ENCODE measurements around the gene CAMK1G. TPM values are rescaled to one million over a fixed set of nuclear protein-coding genes. Genes with fewer than 3 reads are reported as not detected.

CAMK1G gene
- total RNA-seq, 1 experiment from 2014 or later = not detected

GRCh38 chr1:209651138-209651587 is 67.6 kb downstream of the CAMK1G start:
- intact Hi-C loops (cut with micrococcal nuclease; ENCODE audit: unreplicated experiment) = loop anchor here (1.0 to 10.0 kb wide), 3 partner anchors 42 to 256 kb away; no protein-coding TSS in a partner anchor
- Histone ChIP-seq H3K4me1 (peaks cover 70% of the 10 kb centered on the region), H3K9me3 (no peaks in the 10 kb centered on the region), H3K36me3 (ENCODE audit: control insufficient read depth, insufficient read depth, low read length) (peaks cover 7% of the 10 kb centered on the region), H3K27me3 (replicated peaks; ENCODE audit: control insufficient read depth, insufficient read depth, low read length) (no peaks in the 10 kb centered on the region), H3K4me3 (ENCODE audit: low read depth, low read length) (peak overlapping the region; percentile 57)
- POLR2A ChIA-PET = interaction anchor here (0.6 kb wide), 1 partner anchor 25 kb away, joined by 3 read pairs; no protein-coding TSS in a partner anchor
- Mint-ChIP-seq H3K4me3 (ENCODE audit: unreplicated experiment) (peak overlapping the region; percentile 96), H3K36me3 (ENCODE audit: insufficient read depth, unreplicated experiment) (peaks cover 51% of the 10 kb centered on the region), H3K9me3 (ENCODE audit: unreplicated experiment) (no peaks in the 10 kb centered on the region), H3K27me3 (ENCODE audit: insufficient read depth, unreplicated experiment) (no peaks in the 10 kb centered on the region), H3K4me1 (ENCODE audit: low read depth, unreplicated experiment) (peaks cover 56% of the 10 kb centered on the region), H3K27ac (ENCODE audit: unreplicated experiment) (peak overlapping the region; percentile 88)
- peak; percentile 68 to 75 for DNase-seq
- CTCF ChIA-PET = interaction anchor here (4.0 kb wide), 1 partner anchor 23 kb away, joined by 34 read pairs; the partner anchor contains the start of gene G0S2
- no peak for TF ChIP-seq CTCF (IDR thresholded peaks at IDR 0.05; ENCODE audit: insufficient read depth in 1 of 2, low read depth in 1 of 2, low read length in 1 of 2, severe bottlenecking in 1 of 2, unreplicated experiment in 1 of 2)
- no TSS peak for BruUV-seq (replicated peaks)

- peak within 1 kb of the TSS; percentile 96 for H3K4me3 Mint-ChIP-seq (ENCODE audit: unreplicated experiment)
- intact Hi-C loops (cut with micrococcal nuclease; ENCODE audit: unreplicated experiment) = loop anchor here (10.0 kb wide), 2 partner anchors 227 to 257 kb away; no protein-coding TSS in a partner anchor
These were observed 68.7 kb downstream of the CAMK1G start, which contains the start of gene LAMB3 for GRCh38 chr1:209652121-209652735. TSS of gene LAMB3 (minus strand) at chr1:209652425. CDS start at chr1:209650944, 1,481 bp downstream.

More at GRCh38 chr1:209652121-209652735, 68.7 kb downstream of the CAMK1G start, which contains the start of gene LAMB3:
- peak; percentile 74 to 87 for DNase-seq
- TF ChIP-seq CTCF (IDR thresholded peaks at IDR 0.05; ENCODE audit: insufficient read depth in 1 of 2, low read depth in 1 of 2, low read length in 1 of 2, severe bottlenecking in 1 of 2, unreplicated experiment in 1 of 2) = no peak
- peak within 1 kb of the TSS; percentile 57 for H3K4me3 ChIP-seq (ENCODE audit: low read depth, low read length)
- Mint-ChIP-seq H3K36me3 (ENCODE audit: insufficient read depth, unreplicated experiment) (peaks cover 42% of the 10 kb centered on the region), H3K27ac (ENCODE audit: unreplicated experiment) (peak within 1 kb of the TSS; percentile 88), H3K27me3 (ENCODE audit: insufficient read depth, unreplicated experiment) (no peaks in the 10 kb centered on the region), H3K4me1 (ENCODE audit: low read depth, unreplicated experiment) (peaks cover 51% of the 10 kb centered on the region), H3K9me3 (ENCODE audit: unreplicated experiment) (no peaks in the 10 kb centered on the region)
- H3K27me3 ChIP-seq (replicated peaks; ENCODE audit: control insufficient read depth, insufficient read depth, low read length) = no peaks in the 10 kb centered on the region
- peaks cover 4% of the 10 kb centered on the region for H3K36me3 ChIP-seq (ENCODE audit: control insufficient read depth, insufficient read depth, low read length)
- H3K4me1 ChIP-seq = peaks cover 70% of the 10 kb centered on the region
- H3K9me3 ChIP-seq = no peaks in the 10 kb centered on the region
- BruUV-seq (replicated peaks) = no TSS peak
- ChIA-PET POLR2A (interaction anchor here (0.5 to 3.2 kb wide), 6 partner anchors 9 to 721 kb away, joined by 3 to 47 read pairs (median 7); partner anchors contain the start of gene G0S2), CTCF (interaction anchor here (0.6 to 4.0 kb wide), 9 partner anchors 9 to 85 kb away, joined by 3 to 34 read pairs (median 5); partner anchors contain the start of gene G0S2)

Measured in Caco-2 (cell line).